ENCODE data around the gene FN1. TPM values are rescaled to one million over a fixed set of nuclear protein-coding genes. Genes with fewer than 3 reads are reported as not detected.

FN1 gene
- total RNA-seq, 2 donors from 2014 or later: 84.2 to 257 TPM

- no peak overlapping the region for H3K27ac ChIP-seq
- no peaks in the 10 kb centered on the region for H3K27me3 ChIP-seq (replicated peaks; ENCODE audit: insufficient read depth)
- H3K4me3 ChIP-seq: no peak overlapping the region
- intact Hi-C loops (cut with DNase I): no loop called here
- no peaks in the 10 kb centered on the region for H3K4me1 ChIP-seq (replicated peaks)
- H3K9me3 ChIP-seq: no peaks in the 10 kb centered on the region
- TF ChIP-seq POLR2AphosphoS5 (IDR thresholded peaks at IDR 0.05): no peak
- TF ChIP-seq, protein P1, sequence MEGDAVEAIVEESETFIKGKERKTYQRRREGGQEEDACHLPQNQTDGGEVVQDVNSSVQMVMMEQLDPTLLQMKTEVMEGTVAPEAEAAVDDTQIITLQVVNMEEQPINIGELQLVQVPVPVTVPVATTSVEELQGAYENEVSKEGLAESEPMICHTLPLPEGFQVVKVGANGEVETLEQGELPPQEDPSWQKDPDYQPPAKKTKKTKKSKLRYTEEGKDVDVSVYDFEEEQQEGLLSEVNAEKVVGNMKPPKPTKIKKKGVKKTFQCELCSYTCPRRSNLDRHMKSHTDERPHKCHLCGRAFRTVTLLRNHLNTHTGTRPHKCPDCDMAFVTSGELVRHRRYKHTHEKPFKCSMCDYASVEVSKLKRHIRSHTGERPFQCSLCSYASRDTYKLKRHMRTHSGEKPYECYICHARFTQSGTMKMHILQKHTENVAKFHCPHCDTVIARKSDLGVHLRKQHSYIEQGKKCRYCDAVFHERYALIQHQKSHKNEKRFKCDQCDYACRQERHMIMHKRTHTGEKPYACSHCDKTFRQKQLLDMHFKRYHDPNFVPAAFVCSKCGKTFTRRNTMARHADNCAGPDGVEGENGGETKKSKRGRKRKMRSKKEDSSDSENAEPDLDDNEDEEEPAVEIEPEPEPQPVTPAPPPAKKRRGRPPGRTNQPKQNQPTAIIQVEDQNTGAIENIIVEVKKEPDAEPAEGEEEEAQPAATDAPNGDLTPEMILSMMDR (IDR thresholded peaks at IDR 0.05): no peak
- TF ChIP-seq POLR2A (IDR thresholded peaks at IDR 0.05): no peak
- no peaks in the 10 kb centered on the region for H3K36me3 ChIP-seq
- WGBS: 97% methylated on average over 6 of the region's 6 CpGs
- no peak for DNase-seq (ENCODE audit: low spot score)
Observed at GRCh38 chr2:215379948-215380347, 55.9 kb downstream of the FN1 start.

DNA sequence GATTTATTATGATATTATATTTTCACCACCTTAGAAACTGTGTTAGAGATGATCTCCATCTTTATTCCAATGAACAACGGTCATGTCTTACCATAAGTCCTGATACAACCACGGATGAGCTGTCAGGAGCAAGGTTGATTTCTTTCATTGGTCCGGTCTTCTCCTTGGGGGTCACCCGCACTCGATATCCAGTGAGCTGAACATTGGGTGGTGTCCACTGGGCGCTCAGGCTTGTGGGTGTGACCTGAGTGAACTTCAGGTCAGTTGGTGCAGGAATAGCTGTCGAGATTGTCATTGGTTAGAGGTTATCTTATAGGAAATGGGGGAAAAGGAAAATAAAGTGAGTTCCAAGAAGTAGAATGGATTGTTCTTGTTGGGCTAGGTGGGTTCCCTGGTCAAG lies 56.8 kb downstream of the FN1 start:
- no peak overlapping the region for H3K27ac ChIP-seq

DNA sequence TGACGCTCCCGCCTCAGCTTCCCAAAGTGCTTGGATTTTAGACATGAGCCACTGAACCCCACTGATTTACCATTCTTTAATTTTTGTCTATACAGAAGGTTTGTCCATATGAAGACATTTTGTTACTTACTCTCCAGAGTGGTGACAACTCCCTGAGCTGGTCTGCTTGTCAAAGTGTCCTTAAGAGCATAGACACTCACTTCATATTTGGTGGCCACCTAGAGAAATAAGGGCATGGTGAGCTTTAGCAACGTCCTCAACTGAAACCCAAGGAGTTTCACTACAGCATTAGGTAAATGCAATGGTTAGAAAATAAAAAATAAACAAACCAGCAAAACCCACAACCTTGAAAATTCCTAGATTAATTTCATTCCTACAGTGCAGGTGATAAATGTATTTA lies 57.8 kb downstream of the FN1 start:
- DNase-seq (ENCODE audit: low spot score): no peak
- WGBS: 94% methylated on average over 3 of the region's 3 CpGs
- H3K4me3 ChIP-seq: no peak overlapping the region

More for the DNA sequence above, 56.8 kb downstream of the FN1 start:
- no peak for TF ChIP-seq POLR2AphosphoS5 (IDR thresholded peaks at IDR 0.05)
- TF ChIP-seq, protein P1 (IDR thresholded peaks at IDR 0.05): no peak
- TF ChIP-seq POLR2A (IDR thresholded peaks at IDR 0.05): no peak
- Histone ChIP-seq H3K36me3 (no peaks in the 10 kb centered on the region), H3K27me3 (replicated peaks; ENCODE audit: insufficient read depth) (no peaks in the 10 kb centered on the region), H3K4me1 (replicated peaks) (no peaks in the 10 kb centered on the region), H3K9me3 (no peaks in the 10 kb centered on the region), H3K4me3 (no peak overlapping the region)
- no peak for DNase-seq (ENCODE audit: low spot score)
- intact Hi-C loops (cut with DNase I): no loop called here
- WGBS: 90% methylated on average over 7 of the region's 7 CpGs

DNA sequence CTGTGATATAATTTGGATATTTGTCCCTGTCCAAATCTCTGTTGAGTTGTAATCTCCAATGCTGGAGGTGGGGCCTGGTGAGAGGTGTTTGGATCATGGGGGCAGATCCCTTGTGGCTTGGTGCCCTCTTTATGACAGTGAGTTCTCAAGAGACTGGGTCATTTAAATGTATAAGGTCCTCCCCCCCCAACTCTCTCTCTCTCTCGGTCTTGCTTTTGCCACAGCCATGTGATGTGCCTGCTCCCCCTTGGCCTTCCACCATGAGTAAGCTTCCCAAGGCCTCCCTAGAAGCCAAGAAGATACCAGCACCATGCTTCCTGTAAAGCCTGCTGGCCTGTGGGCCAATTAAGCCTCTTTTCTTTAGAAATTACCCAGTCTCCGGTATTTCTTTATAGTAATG lies 58.6 kb downstream of the FN1 start:
- WGBS: 93% methylated on average over 2 of the region's 2 CpGs
- H3K36me3 ChIP-seq: no peaks in the 10 kb centered on the region
- no peak for TF ChIP-seq POLR2A (IDR thresholded peaks at IDR 0.05)
- TF ChIP-seq, protein P1 (IDR thresholded peaks at IDR 0.05): no peak
- no peak for TF ChIP-seq POLR2AphosphoS5 (IDR thresholded peaks at IDR 0.05)
- no peaks in the 10 kb centered on the region for H3K9me3 ChIP-seq
- intact Hi-C loops (cut with DNase I): no loop called here
- DNase-seq (ENCODE audit: low spot score): no peak
- no peaks in the 10 kb centered on the region for H3K4me1 ChIP-seq (replicated peaks)
- H3K4me3 ChIP-seq: no peak overlapping the region
- H3K27ac ChIP-seq: no peak overlapping the region
- H3K27me3 ChIP-seq (replicated peaks; ENCODE audit: insufficient read depth): no peaks in the 10 kb centered on the region

More for the DNA sequence above, 57.8 kb downstream of the FN1 start:
- Histone ChIP-seq H3K9me3 (no peaks in the 10 kb centered on the region), H3K4me1 (replicated peaks) (no peaks in the 10 kb centered on the region), H3K27ac (no peak overlapping the region), H3K36me3 (no peaks in the 10 kb centered on the region), H3K27me3 (replicated peaks; ENCODE audit: insufficient read depth) (no peaks in the 10 kb centered on the region)
- intact Hi-C loops (cut with DNase I): no loop called here
- TF ChIP-seq POLR2A (IDR thresholded peaks at IDR 0.05) (no peak), POLR2AphosphoS5 (IDR thresholded peaks at IDR 0.05) (no peak)
- TF ChIP-seq, protein P1 (IDR thresholded peaks at IDR 0.05): no peak

- TF ChIP-seq, protein P1 (IDR thresholded peaks at IDR 0.05): no peak
- no peak for TF ChIP-seq POLR2A (IDR thresholded peaks at IDR 0.05)
- no peak for TF ChIP-seq POLR2AphosphoS5 (IDR thresholded peaks at IDR 0.05)
- H3K27me3 ChIP-seq (replicated peaks; ENCODE audit: insufficient read depth): no peaks in the 10 kb centered on the region
- WGBS: 90% methylated on average over 9 of the region's 9 CpGs
- H3K4me3 ChIP-seq: no peak overlapping the region
- H3K4me1 ChIP-seq (replicated peaks): no peaks in the 10 kb centered on the region
- H3K36me3 ChIP-seq: no peaks in the 10 kb centered on the region
- no peaks in the 10 kb centered on the region for H3K9me3 ChIP-seq
- DNase-seq (ENCODE audit: low spot score): no peak
- intact Hi-C loops (cut with DNase I): no loop called here
- no peak overlapping the region for H3K27ac ChIP-seq
Observed at GRCh38 chr2:215376103-215376780, 59.6 kb downstream of the FN1 start.

Measured in prostate gland (tissue), 2 donors.